Mesenchymal stem cell (in vitro differentiated cells and primary cell): ENCODE results near the gene SEMA3C.

Experiments used
- DNase-seq: peaks from one replicate; pipeline ENCODE4 v3.0.0-alpha.2; 2013
- H2AFZ ChIP-seq: one replicate; pipeline ENCODE4 v1.6.1; 2013; ENCODE audit warnings: low read depth, mild to moderate bottlenecking, control low read depth, inconsistent platforms, low read length, moderate library complexity
- H2AK5ac ChIP-seq: 2 replicates; pipeline ENCODE4 v1.6.1; 2013; ENCODE audit warnings: low read length, moderate library complexity, mild to moderate bottlenecking, inconsistent platforms; ENCODE audit not compliant: severe bottlenecking
- H2BK120ac ChIP-seq: one replicate; pipeline ENCODE4 v1.6.1; 2013; ENCODE audit warnings: low read depth, mild to moderate bottlenecking, inconsistent platforms, low read length, moderate library complexity
- H2BK12ac ChIP-seq, 2 experiments: one replicate each; pipeline ENCODE4 v1.6.1; 2013; ENCODE audit warnings: inconsistent platforms in 2 of 2, low read length in 2 of 2, mild to moderate bottlenecking in 2 of 2, moderate library complexity in 2 of 2, control low read depth in 1 of 2
- H2BK15ac ChIP-seq: one replicate; pipeline ENCODE4 v1.6.1; 2013; ENCODE audit warnings: mild to moderate bottlenecking, low read depth, inconsistent platforms; ENCODE audit not compliant: poor library complexity, severe bottlenecking
- H2BK5ac ChIP-seq: 2 replicates; pipeline ENCODE4 v1.6.1; 2013; ENCODE audit warnings: low read depth, mild to moderate bottlenecking, low read length, control low read depth, inconsistent platforms; ENCODE audit not compliant: poor library complexity, severe bottlenecking
- H3K14ac ChIP-seq, 2 experiments: one replicate each; pipeline ENCODE4 v1.6.1; 2013; ENCODE audit warnings: inconsistent platforms in 2 of 2, low read length in 2 of 2, control low read depth in 1 of 2, mild to moderate bottlenecking in 1 of 2, moderate library complexity in 1 of 2
- H3K18ac ChIP-seq, 2 experiments: one replicate each; pipeline ENCODE4 v1.6.1; 2013; ENCODE audit warnings: inconsistent platforms in 2 of 2, low read length in 2 of 2, control low read depth in 1 of 2, low read depth in 1 of 2, mild to moderate bottlenecking in 1 of 2
- H3K23ac ChIP-seq, 2 experiments: one replicate each; pipeline ENCODE4 v1.6.1; 2013; ENCODE audit warnings: inconsistent platforms in 2 of 2, low read length in 2 of 2, mild to moderate bottlenecking in 2 of 2, moderate library complexity in 2 of 2, control low read depth in 1 of 2
- H3K27ac ChIP-seq: 2 replicates; pipeline ENCODE4 v1.5.1; 2013; ENCODE audit warnings: mild to moderate bottlenecking, moderate library complexity, low read length, control low read depth, inconsistent platforms; ENCODE audit not compliant: poor library complexity, severe bottlenecking
- H3K27me3 ChIP-seq, 2 experiments: 2 replicates each; pipeline versions ENCODE4 v1.6.1 to v1.7.0; 2013; ENCODE audit warnings: low read length in 2 of 2, mild to moderate bottlenecking in 2 of 2, moderate library complexity in 2 of 2, control low read depth in 1 of 2, inconsistent platforms in 1 of 2; ENCODE audit not compliant: control insufficient read depth in 1 of 2, insufficient read depth in 1 of 2
- H3K36me3 ChIP-seq, 2 experiments: 2 replicates each; pipeline versions ENCODE4 v1.6.1 to v1.7.0; 2013; ENCODE audit warnings: low read length in 2 of 2, control low read depth in 1 of 2, inconsistent platforms in 1 of 2, low read depth in 1 of 2, mild to moderate bottlenecking in 1 of 2; ENCODE audit not compliant: insufficient read depth in 2 of 2, control insufficient read depth in 1 of 2
- H3K4ac ChIP-seq, 2 experiments: one replicate each; pipeline ENCODE4 v1.6.1; 2013; ENCODE audit warnings: inconsistent platforms in 2 of 2, low read length in 2 of 2, mild to moderate bottlenecking in 2 of 2, moderate library complexity in 2 of 2, control low read depth in 1 of 2, low read depth in 1 of 2
- H3K4me1 ChIP-seq: 2 replicates; pipeline ENCODE4 v1.6.1; 2013; ENCODE audit warnings: low read depth, low read length, control low read depth; ENCODE audit not compliant: control insufficient read depth, insufficient read depth
- H3K4me2 ChIP-seq: 2 replicates; pipeline ENCODE4 v1.6.1; 2013; ENCODE audit warnings: low read length, mild to moderate bottlenecking, inconsistent platforms; ENCODE audit not compliant: poor library complexity, severe bottlenecking
- H3K4me3 ChIP-seq, 2 experiments: 2 replicates each; pipeline versions ENCODE4 v1.5.1 to v1.7.0; 2013; ENCODE audit warnings: low read length in 2 of 2, mild to moderate bottlenecking in 2 of 2, control low read depth in 1 of 2, low read depth in 1 of 2; ENCODE audit not compliant: insufficient read depth in 1 of 2
- H3K79me1 ChIP-seq: replicated peaks from 2 replicates; pipeline ENCODE4 v1.6.1; 2013; ENCODE audit warnings: mild to moderate bottlenecking, control low read depth, low read length, inconsistent platforms; ENCODE audit not compliant: poor library complexity, severe bottlenecking
- H3K9ac ChIP-seq: 2 replicates; pipeline ENCODE4 v1.7.0; 2013; ENCODE audit warnings: mild to moderate bottlenecking, low read length, moderate library complexity
- H3K9me3 ChIP-seq: 2 replicates; pipeline ENCODE4 v1.7.0; 2013; ENCODE audit warnings: mild to moderate bottlenecking, low read length; ENCODE audit not compliant: control insufficient read depth
- H4K8ac ChIP-seq: one replicate; pipeline ENCODE4 v1.6.1; 2013; ENCODE audit warnings: inconsistent platforms, mild to moderate bottlenecking, low read length, moderate library complexity
- H4K91ac ChIP-seq: one replicate; pipeline ENCODE4 v1.6.1; 2013; ENCODE audit warnings: mild to moderate bottlenecking, low read length, inconsistent platforms
- WGBS: methylation state at CpG from one replicate; pipeline ENCODE4 v1.1.7; 2013; ENCODE audit warnings: mixed read lengths; 5-methylcytosine and 5-hydroxymethylcytosine counted together

SEMA3C gene

GRCh38 chr7:80729591-80730320 is 189.1 kb downstream of the SEMA3C start:
- Histone ChIP-seq H4K91ac (no peak overlapping the region), H2BK5ac (no peak overlapping the region), H3K36me3 (no peaks in the 10 kb centered on the region), H3K4me1 (no peaks in the 10 kb centered on the region), H3K27me3 (no peaks in the 10 kb centered on the region), H3K9me3 (no peaks in the 10 kb centered on the region), H3K79me1 (no peaks in the 10 kb centered on the region), H2AFZ (no peak overlapping the region), H2AK5ac (no peak overlapping the region), H3K4me2 (no peak overlapping the region), H4K8ac (no peak overlapping the region), H3K9ac (peak overlapping the region; percentile 21), H3K23ac (no peak overlapping the region), H3K18ac (no peak overlapping the region), H3K4me3 (no peak overlapping the region), H2BK15ac (no peak overlapping the region), H3K27ac (no peak overlapping the region), H3K14ac (no peak overlapping the region), H3K4ac (no peak overlapping the region), H2BK12ac (no peak overlapping the region), H2BK120ac (no peak overlapping the region)
- peak; percentile 30 for DNase-seq
- 94% methylated on average over 2 of the region's 2 CpGs for WGBS

- no peaks in the 10 kb centered on the region for H3K79me1 ChIP-seq
Observed at GRCh38 chr7:80726666-80727065, 192.2 kb downstream of the SEMA3C start.

DNA sequence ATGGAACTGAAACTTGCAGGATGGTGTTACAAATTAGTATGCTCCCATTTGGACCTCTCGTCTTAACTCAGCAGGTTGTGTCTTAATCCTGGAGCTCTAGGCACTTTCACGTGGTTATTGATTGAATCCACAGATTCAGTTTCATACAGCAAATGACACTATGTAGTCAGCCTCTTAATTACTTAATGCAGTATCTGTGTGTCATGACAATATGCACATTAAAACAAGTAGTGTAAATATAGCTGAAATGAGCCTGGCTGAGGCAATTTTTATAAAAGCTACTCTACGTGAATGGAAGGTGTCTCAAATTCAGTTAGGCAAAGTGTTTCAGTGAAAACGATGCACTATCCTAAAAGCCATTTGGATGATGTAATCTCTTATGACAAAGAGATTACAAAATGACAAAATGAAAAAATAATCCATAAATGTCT is 193.7 kb downstream of the SEMA3C start:
- Histone ChIP-seq H3K36me3 (no peaks in the 10 kb centered on the region), H3K27me3 (no peaks in the 10 kb centered on the region), H2AK5ac (no peak overlapping the region), H3K18ac (peak overlapping the region in 1 of 2 experiments; percentile 43), H2BK5ac (no peak overlapping the region), H3K27ac (peak overlapping the region; percentile 100), H2AFZ (no peak overlapping the region), H3K9me3 (no peaks in the 10 kb centered on the region), H3K4me3 (no peak overlapping the region), H3K4me1 (peaks cover 2% of the 10 kb centered on the region), H2BK12ac (no peak overlapping the region), H4K91ac (no peak overlapping the region), H3K23ac (no peak overlapping the region), H2BK120ac (no peak overlapping the region), H3K79me1 (no peaks in the 10 kb centered on the region), H3K9ac (peak overlapping the region; percentile 68), H2BK15ac (no peak overlapping the region), H3K4me2 (no peak overlapping the region), H4K8ac (no peak overlapping the region), H3K4ac (no peak overlapping the region), H3K14ac (no peak overlapping the region)
- WGBS, result 79% methylated on average over 2 of the region's 4 CpGs
- DNase-seq, result no peak

More at GRCh38 chr7:80726666-80727065, 192.2 kb downstream of the SEMA3C start:
- Histone ChIP-seq H2BK12ac (no peak overlapping the region), H3K27me3 (no peaks in the 10 kb centered on the region), H4K8ac (no peak overlapping the region), H2AK5ac (peak overlapping the region; percentile 8), H2BK120ac (no peak overlapping the region), H3K9ac (no peak overlapping the region), H2BK5ac (no peak overlapping the region), H3K36me3 (no peaks in the 10 kb centered on the region), H3K4me1 (peaks cover 2% of the 10 kb centered on the region), H3K18ac (no peak overlapping the region), H3K4ac (no peak overlapping the region), H3K4me3 (no peak overlapping the region), H3K4me2 (no peak overlapping the region), H3K14ac (no peak overlapping the region), H2BK15ac (no peak overlapping the region), H3K27ac (no peak overlapping the region), H2AFZ (no peak overlapping the region), H3K23ac (no peak overlapping the region), H4K91ac (no peak overlapping the region), H3K9me3 (no peaks in the 10 kb centered on the region)
- 96% methylated on average over 1 of the region's 3 CpGs for WGBS
- no peak for DNase-seq

DNA sequence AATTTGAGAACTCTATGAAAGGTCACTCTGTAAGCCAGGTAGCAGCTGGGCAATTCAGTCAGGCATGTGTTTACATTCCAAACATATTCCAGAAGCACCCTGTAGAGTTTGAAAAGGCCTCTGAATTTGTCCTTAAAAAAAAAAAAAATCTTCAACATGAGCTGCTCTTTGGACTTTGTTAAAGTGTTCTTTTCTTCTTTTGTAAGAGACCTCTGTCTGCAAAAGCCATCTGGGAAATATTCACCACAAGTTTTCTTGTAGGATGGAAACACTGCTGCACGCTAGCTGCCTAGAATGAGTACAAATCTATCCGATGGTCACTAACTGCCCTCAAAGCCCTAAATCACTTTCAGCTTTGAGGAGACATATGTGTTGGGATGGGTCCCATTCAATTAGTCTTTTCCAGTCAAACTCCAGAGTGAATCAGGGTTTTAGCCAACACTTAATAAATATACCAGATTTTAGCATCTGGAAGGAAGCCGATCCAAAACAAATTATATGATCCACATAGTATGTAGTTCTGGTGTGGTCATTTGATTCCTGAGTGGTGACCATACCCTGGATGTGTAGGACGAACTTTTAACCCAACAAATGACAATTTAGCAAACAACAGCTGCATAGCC is 194.5 kb downstream of the SEMA3C start:
- Histone ChIP-seq H2BK5ac (peak overlapping the region; percentile 36), H3K4me3 (peak overlapping the region in 1 of 2 experiments; percentile 47), H3K4me2 (no peak overlapping the region), H2BK12ac (no peak overlapping the region), H3K4me1 (peaks cover 5% of the 10 kb centered on the region), H2AFZ (no peak overlapping the region), H3K79me1 (no peaks in the 10 kb centered on the region), H3K23ac (no peak overlapping the region), H3K4ac (no peak overlapping the region), H3K27me3 (no peaks in the 10 kb centered on the region), H3K9me3 (no peaks in the 10 kb centered on the region), H3K18ac (no peak overlapping the region), H2AK5ac (peak overlapping the region; percentile 86), H4K8ac (no peak overlapping the region), H3K14ac (peak overlapping the region in 1 of 2 experiments; percentile 36), H2BK120ac (no peak overlapping the region), H3K9ac (peak overlapping the region; percentile 68), H4K91ac (no peak overlapping the region), H3K27ac (peak overlapping the region; percentile 100), H3K36me3 (no peaks in the 10 kb centered on the region), H2BK15ac (no peak overlapping the region)
- DNase-seq, result peak; percentile 78
- 0% methylated on average over 1 of the region's 4 CpGs for WGBS
